Esophagus squamous epithelium (tissue), 4 donors: Measurements from ENCODE around the gene HNF1A.

Source experiments
- CTCF ChIP-seq, 6 experiments: fragments of 450-650 bp in 4 of 6; fragments of 200-600 bp in 2 of 6; sonication (generic) in 2 of 6; IDR thresholded peaks; one replicate each; pipeline ENCODE4 v1.5.1; 2016 to 2019; ENCODE audit warnings: antibody characterized with exemption in 6 of 6, mild to moderate bottlenecking in 4 of 6, moderate library complexity in 4 of 6
- POLR2A ChIP-seq, 4 donors: fragments of 450-650 bp; IDR thresholded peaks; one replicate each; pipeline ENCODE4 v1.6.1; 2017; ENCODE audit warnings: antibody characterized with exemption in 4 of 4, mild to moderate bottlenecking in 4 of 4, moderate library complexity in 3 of 4

- no peak for TF ChIP-seq CTCF (IDR thresholded peaks at IDR 0.05)
- no peak for TF ChIP-seq POLR2A (IDR thresholded peaks at IDR 0.05)
Observed at GRCh38 chr12:120959111-120959878, 19.0 kb upstream of the HNF1A start.
